Measurements from ENCODE around the gene HEPACAM2.

- no peak for TF ChIP-seq EZH2 (IDR thresholded peaks at IDR 0.05)
- no peak for TF ChIP-seq POLR2AphosphoS5 (IDR thresholded peaks at IDR 0.05; ENCODE audit: borderline replicate concordance, low read depth, low read length)
- TF ChIP-seq FOXP2 (optimal IDR thresholded peaks at IDR 0.05; ENCODE audit: control extremely low read depth, extremely low read length, insufficient read depth) = no peak
Observed at GRCh38 chr7:93138576-93138975, 87.7 kb downstream of the HEPACAM2 start.
